GM12891 (cell line): Measurements from ENCODE around the gene SLC12A1.

ENCODE experiments used
- DNase-seq: peaks from one replicate; pipeline ENCODE4 v3.0.0; 2011; ENCODE audit warnings: low spot score; ENCODE audit not compliant: insufficient read length
- FAIRE-seq: peaks from 2 replicates; lab custom pipeline; 2011; peaks lifted over from hg19 to GRCh38; lab: Jason Lieb, UNC
- PAX5 ChIP-seq: IDR thresholded peaks from 2 replicates; pipeline ENCODE4 v1.6.1; 2011; ENCODE audit warnings: low read length, moderate library complexity, mild to moderate bottlenecking; ENCODE audit not compliant: insufficient read depth, severe bottlenecking
- POLR2A ChIP-seq: IDR thresholded peaks from 2 replicates; pipeline ENCODE4 v1.6.1; 2011; ENCODE audit warnings: low read depth, low read length, control low read depth
- POLR2AphosphoS5 ChIP-seq: IDR thresholded peaks from 2 replicates; pipeline ENCODE4 v1.6.1; 2011; ENCODE audit warnings: low read depth, low read length, control low read depth
- POU2F2 ChIP-seq: IDR thresholded peaks from 2 replicates; pipeline ENCODE4 v1.6.1; 2011; ENCODE audit warnings: low read depth, mild to moderate bottlenecking, control low read depth, low read length, moderate library complexity
- SPI1 ChIP-seq: IDR thresholded peaks from 2 replicates; pipeline ENCODE4 v1.6.1; 2011; ENCODE audit warnings: low read depth, low read length, control low read depth
- TAF1 ChIP-seq: IDR thresholded peaks from 2 replicates; pipeline ENCODE4 v1.6.1; 2011; ENCODE audit warnings: low read depth, low read length, control low read depth

Gene SLC12A1

GRCh38 chr15:48185529-48185928 is 20.6 kb upstream of the SLC12A1 start:
- TF ChIP-seq POLR2A = no peak
- no peak for TF ChIP-seq SPI1
- no peak for TF ChIP-seq PAX5
- no peak for TF ChIP-seq POLR2AphosphoS5
- no peak for TF ChIP-seq TAF1
- no peak for TF ChIP-seq POU2F2
- DNase-seq = no peak
- FAIRE-seq = no peak

- FAIRE-seq (no peak), DNase-seq (no peak)
- TF ChIP-seq POLR2A (no peak), POLR2AphosphoS5 (no peak), POU2F2 (no peak), SPI1 (no peak), TAF1 (no peak), PAX5 (no peak)
These were observed 19.8 kb upstream of the SLC12A1 start for GRCh38 chr15:48186271-48186670.

- no peak for TF ChIP-seq POLR2AphosphoS5
- no peak for TF ChIP-seq POLR2A
- no peak for TF ChIP-seq POU2F2
- no peak for TF ChIP-seq SPI1
- TF ChIP-seq PAX5 = no peak
- TF ChIP-seq TAF1 = no peak
- FAIRE-seq = no peak
- DNase-seq = peak; percentile 5
These were observed 15.0 kb upstream of the SLC12A1 start for GRCh38 chr15:48190932-48191573.

DNA sequence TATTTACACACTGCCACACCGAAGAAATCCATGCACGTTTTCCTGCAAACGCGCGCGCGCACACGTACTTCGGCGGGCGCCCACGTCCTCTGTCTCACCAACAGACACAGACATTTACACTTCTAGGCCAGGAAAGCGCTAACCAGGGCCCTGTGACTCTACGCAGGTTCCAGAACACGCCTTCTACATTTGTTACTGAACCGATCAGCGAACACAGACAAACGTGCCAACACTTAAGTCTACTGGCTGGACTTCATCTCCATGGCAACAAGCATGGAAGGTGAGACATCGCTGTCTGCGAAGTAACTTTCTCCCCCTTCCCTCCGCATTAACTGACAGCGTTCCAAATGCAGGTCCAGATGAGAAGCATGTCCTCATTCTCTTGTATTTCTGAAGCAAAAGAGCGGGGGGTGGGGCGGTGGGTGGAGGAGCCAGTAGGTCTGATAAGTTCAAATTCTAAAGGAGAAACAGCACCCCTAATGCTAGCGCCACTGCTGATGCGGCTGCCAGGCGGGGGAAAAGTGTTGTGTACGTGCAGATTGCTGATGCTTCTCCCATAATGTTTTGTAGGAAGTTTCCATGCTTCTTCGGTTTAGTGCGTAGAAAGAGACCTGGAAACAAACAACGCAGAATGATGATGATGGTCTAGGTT is 14.4 kb upstream of the SLC12A1 start, which contains the start of gene CTXN2:
Gene CTXN2 (plus strand): TSS at position 92 of the 652 bp plus-strand sequence. CDS start 9,636 bp downstream, outside the sequence.
- TF ChIP-seq POLR2AphosphoS5 (no peak), POLR2A (no peak), SPI1 (no peak), PAX5 (no peak), POU2F2 (no peak), TAF1 (no peak)
- DNase-seq (no peak), FAIRE-seq (no peak)

DNA sequence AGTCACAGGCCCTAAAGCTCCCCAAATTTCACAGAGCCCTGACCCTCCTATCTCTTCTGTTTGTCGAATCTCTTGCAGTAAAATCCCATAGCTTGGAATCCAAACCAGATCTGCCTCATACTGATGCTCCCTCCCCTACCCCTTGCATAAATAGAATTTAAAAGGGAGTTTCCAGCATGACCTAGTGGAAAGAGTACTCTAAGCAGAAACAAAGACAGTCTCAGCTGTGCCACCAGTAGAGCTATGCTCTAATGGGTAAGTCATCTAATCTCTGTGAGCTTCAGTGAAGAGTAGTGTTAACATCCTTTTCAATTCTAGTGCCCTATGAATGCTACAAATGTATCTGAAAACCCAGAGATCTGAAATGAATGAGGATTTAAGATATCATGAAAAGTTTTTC is 4.0 kb upstream of the SLC12A1 start:
- FAIRE-seq (no peak), DNase-seq (no peak)
- TF ChIP-seq PAX5 (no peak), POLR2AphosphoS5 (no peak)

GRCh38 chr15:48221261-48221660 is 15.2 kb downstream of the SLC12A1 start:
- DNase-seq (no peak), FAIRE-seq (no peak)
- TF ChIP-seq TAF1 = no peak

DNA sequence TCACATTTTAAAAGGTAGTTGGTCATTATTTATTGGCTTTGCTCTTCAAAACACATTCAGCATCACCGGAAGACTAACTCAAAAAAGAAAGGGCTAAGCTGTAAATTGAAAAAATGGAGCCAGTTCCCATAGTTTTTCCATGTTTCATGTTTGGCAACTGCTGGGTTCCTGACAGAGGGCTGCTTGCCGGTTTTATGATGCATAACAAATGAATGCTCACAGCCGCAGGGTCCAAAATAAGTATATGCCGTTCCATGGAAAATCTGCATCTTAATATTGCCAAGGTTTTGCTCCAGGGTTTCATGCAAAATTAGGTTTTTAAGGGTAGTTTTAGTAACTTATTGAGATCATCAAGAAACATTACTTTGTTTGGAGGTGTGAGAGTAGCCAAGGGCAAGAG is 15.8 kb downstream of the SLC12A1 start:
- TF ChIP-seq POLR2AphosphoS5 (no peak), SPI1 (no peak)
- DNase-seq = no peak
- FAIRE-seq = no peak

- DNase-seq (no peak), FAIRE-seq (no peak)
- no peak for TF ChIP-seq POU2F2
- TF ChIP-seq PAX5 = no peak
- TF ChIP-seq POLR2AphosphoS5 = no peak
- TF ChIP-seq SPI1 = no peak
- TF ChIP-seq POLR2A = no peak
These were observed 16.5 kb downstream of the SLC12A1 start for GRCh38 chr15:48222627-48223026.

- FAIRE-seq (no peak), DNase-seq (no peak)
- TF ChIP-seq POLR2A (no peak), POLR2AphosphoS5 (no peak), POU2F2 (no peak), PAX5 (no peak), SPI1 (no peak), TAF1 (no peak)
These were observed 19.7 kb downstream of the SLC12A1 start for GRCh38 chr15:48225771-48226170.

DNA sequence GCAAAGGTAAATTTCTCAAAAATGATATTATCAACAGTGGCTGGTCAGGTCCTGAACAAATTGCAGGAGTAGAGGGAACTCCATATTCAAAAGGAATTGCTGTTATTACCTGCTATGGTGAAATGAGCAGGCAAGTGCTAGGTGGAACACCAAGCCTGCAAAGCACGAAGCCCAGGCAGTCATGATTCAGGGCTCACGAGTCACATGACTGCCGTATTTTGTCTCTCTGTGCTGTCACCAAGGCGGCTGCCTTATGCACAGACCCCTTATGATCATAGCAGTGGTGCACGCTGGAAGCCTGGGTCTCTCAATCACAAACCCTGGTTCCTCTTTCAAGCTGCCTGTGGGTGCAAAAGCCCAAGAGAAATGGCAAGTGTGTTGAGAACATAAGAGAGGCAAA is 24.4 kb downstream of the SLC12A1 start:
- no peak for TF ChIP-seq SPI1
- no peak for TF ChIP-seq PAX5
- no peak for TF ChIP-seq TAF1
- DNase-seq (no peak), FAIRE-seq (no peak)
